ENCODE measurements around the gene ERC2. TPM values are rescaled to one million over a fixed set of nuclear protein-coding genes. Genes with fewer than 3 reads are reported as not detected.

Gene ERC2
- total RNA-seq, 1 donor from 2014 or later, result under 0.01 TPM

- no peaks in the 10 kb centered on the region for H3K36me3 ChIP-seq (ENCODE audit: control insufficient read depth, insufficient read depth, low read length)
- H3K27me3 ChIP-seq (ENCODE audit: control insufficient read depth, insufficient read depth, low read length), result no peaks in the 10 kb centered on the region
- DNase-seq (ENCODE audit: low read depth) (peak; percentile 71), FAIRE-seq (no peak)
- no peak overlapping the region for H3K4me3 ChIP-seq (ENCODE audit: low read depth, low read length)
- TF ChIP-seq CTCF (IDR thresholded peaks at IDR 0.05; ENCODE audit: insufficient read depth, low read length, severe bottlenecking), result no peak
These were observed 587.9 kb downstream of the ERC2 start for GRCh38 chr3:55880357-55880756.

- Histone ChIP-seq H3K4me3 (ENCODE audit: low read depth, low read length) (no peak overlapping the region), H3K36me3 (ENCODE audit: control insufficient read depth, insufficient read depth, low read length) (no peaks in the 10 kb centered on the region), H3K27me3 (ENCODE audit: control insufficient read depth, insufficient read depth, low read length) (no peaks in the 10 kb centered on the region)
- TF ChIP-seq CTCF (IDR thresholded peaks at IDR 0.05; ENCODE audit: insufficient read depth, low read length, severe bottlenecking), result no peak
- DNase-seq (ENCODE audit: low read depth), result peak; percentile 36
- no peak for FAIRE-seq
These were observed 588.4 kb downstream of the ERC2 start for GRCh38 chr3:55879901-55880331.

GRCh38 chr3:55877703-55878102 is 590.6 kb downstream of the ERC2 start:
- Histone ChIP-seq H3K4me3 (ENCODE audit: low read depth, low read length) (no peak overlapping the region), H3K27me3 (ENCODE audit: control insufficient read depth, insufficient read depth, low read length) (no peaks in the 10 kb centered on the region), H3K36me3 (ENCODE audit: control insufficient read depth, insufficient read depth, low read length) (no peaks in the 10 kb centered on the region)
- no peak for TF ChIP-seq CTCF (IDR thresholded peaks at IDR 0.05; ENCODE audit: insufficient read depth, low read length, severe bottlenecking)
- FAIRE-seq (no peak), DNase-seq (ENCODE audit: low read depth) (no peak)

GRCh38 chr3:55876560-55876959 is 591.7 kb downstream of the ERC2 start:
- Histone ChIP-seq H3K36me3 (ENCODE audit: control insufficient read depth, insufficient read depth, low read length) (no peaks in the 10 kb centered on the region), H3K27me3 (ENCODE audit: control insufficient read depth, insufficient read depth, low read length) (no peaks in the 10 kb centered on the region), H3K4me3 (ENCODE audit: low read depth, low read length) (no peak overlapping the region)
- no peak for TF ChIP-seq CTCF (IDR thresholded peaks at IDR 0.05; ENCODE audit: insufficient read depth, low read length, severe bottlenecking)
- FAIRE-seq, result peak; percentile 32
- DNase-seq (ENCODE audit: low read depth), result no peak

- H3K27me3 ChIP-seq (ENCODE audit: control insufficient read depth, insufficient read depth, low read length), result no peaks in the 10 kb centered on the region
- H3K4me3 ChIP-seq (ENCODE audit: low read depth, low read length), result no peak overlapping the region
- H3K36me3 ChIP-seq (ENCODE audit: control insufficient read depth, insufficient read depth, low read length), result no peaks in the 10 kb centered on the region
- no peak for TF ChIP-seq CTCF (IDR thresholded peaks at IDR 0.05; ENCODE audit: insufficient read depth, low read length, severe bottlenecking)
- DNase-seq (ENCODE audit: low read depth) (no peak), FAIRE-seq (no peak)
These were observed 593.2 kb downstream of the ERC2 start for GRCh38 chr3:55875113-55875512.

- H3K4me3 ChIP-seq (ENCODE audit: low read depth, low read length), result no peak overlapping the region
- H3K36me3 ChIP-seq (ENCODE audit: control insufficient read depth, insufficient read depth, low read length), result no peaks in the 10 kb centered on the region
- DNase-seq (ENCODE audit: low read depth) (peak; percentile 82), FAIRE-seq (no peak)
- TF ChIP-seq CTCF (IDR thresholded peaks at IDR 0.05; ENCODE audit: insufficient read depth, low read length, severe bottlenecking), result no peak
- no peaks in the 10 kb centered on the region for H3K27me3 ChIP-seq (ENCODE audit: control insufficient read depth, insufficient read depth, low read length)
These were observed 594.6 kb downstream of the ERC2 start for GRCh38 chr3:55873523-55874254.
